Testis (tissue), 3 donors: ENCODE results near the gene PPM1F. TPM values are rescaled to one million over a fixed set of nuclear protein-coding genes. Genes with fewer than 3 reads are reported as not detected.
"Not testable (repeated sequence)": the region's sequence is repeated elsewhere in the genome, so short reads cannot be mapped to it uniquely, and the experiment has no call there.

Source experiments
- DNase-seq: peaks from one replicate; pipeline ENCODE4 v3.0.0-alpha.2; 2019
- H3K27ac ChIP-seq, 2 donors: fragments of 200-600 bp; sonication (generic); one replicate each; pipeline ENCODE4 v1.5.1; 2019
- H3K27me3 ChIP-seq: fragments of 200-600 bp; sonication (generic); one replicate; pipeline ENCODE4 v1.5.1; 2019
- H3K36me3 ChIP-seq: fragments of 200-600 bp; sonication (generic); one replicate; pipeline ENCODE4 v1.5.1; 2017; ENCODE audit warnings: low read depth; ENCODE audit errors: missing control alignments
- H3K4me1 ChIP-seq: fragments of 200-600 bp; sonication (generic); one replicate; pipeline ENCODE4 v1.5.1; 2019
- H3K4me3 ChIP-seq, 2 donors: fragments of 200-600 bp; sonication (generic); one replicate each; pipeline ENCODE4 v1.5.1; 2017 to 2019
- H3K9me3 ChIP-seq: fragments of 200-600 bp; sonication (generic); one replicate; pipeline ENCODE4 v1.5.1; 2017
- POLR2A ChIP-seq: fragments of 450-650 bp; IDR thresholded peaks from one replicate; pipeline ENCODE4 v1.6.1; 2017; ENCODE audit warnings: antibody characterized with exemption, mild to moderate bottlenecking, moderate library complexity
- WGBS, 2 donors: methylation state at CpG; one replicate each; pipeline ENCODE4 v1.1.5; 2018; 5-methylcytosine and 5-hydroxymethylcytosine counted together
- intact Hi-C: fragments of 100-400 bp; cut with DNase I; formaldehyde crosslinking; loops from one replicate; pipeline ENCODE4 v1.15.1; 2023; ENCODE audit warnings: low total_unique reads
- polyA plus RNA-seq: library from polyadenylated mRNA; stranded (reverse); fragments of 350-450 nt; fragmentation: Illumina TruSeq; extraction: RNeasy Lipid Tissue Mini Kit (QIAGEN cat#74804); gene quantifications from one replicate; pipeline ENCODE4 v1.2.3, GENCODE V29; 2014; ENCODE audit warnings: low read depth, low replicate concordance; ENCODE audit not compliant: insufficient read depth
- total RNA-seq, 2 donors: library from RNA; depleted of rRNA; stranded (reverse); fragments of >200 nt; gene quantifications; one replicate each; pipeline ENCODE4 v1.2.3, GENCODE V29; 2016
- TF ChIP-seq, protein P1 (sequence below), 3 experiments: fragments of 450-650 bp in 2 of 3; fragments of 200-600 bp in 1 of 3; sonication (generic) in 1 of 3; IDR thresholded peaks; one replicate each; pipeline ENCODE4 v1.5.1; 2016 to 2019; ENCODE audit warnings: antibody characterized with exemption in 3 of 3, mild to moderate bottlenecking in 2 of 3, moderate library complexity in 1 of 3

Gene PPM1F
- total and polyA plus RNA-seq, 3 donors from 2014 or later, result 17.4 to 22.7 (median 22.4) TPM

DNA sequence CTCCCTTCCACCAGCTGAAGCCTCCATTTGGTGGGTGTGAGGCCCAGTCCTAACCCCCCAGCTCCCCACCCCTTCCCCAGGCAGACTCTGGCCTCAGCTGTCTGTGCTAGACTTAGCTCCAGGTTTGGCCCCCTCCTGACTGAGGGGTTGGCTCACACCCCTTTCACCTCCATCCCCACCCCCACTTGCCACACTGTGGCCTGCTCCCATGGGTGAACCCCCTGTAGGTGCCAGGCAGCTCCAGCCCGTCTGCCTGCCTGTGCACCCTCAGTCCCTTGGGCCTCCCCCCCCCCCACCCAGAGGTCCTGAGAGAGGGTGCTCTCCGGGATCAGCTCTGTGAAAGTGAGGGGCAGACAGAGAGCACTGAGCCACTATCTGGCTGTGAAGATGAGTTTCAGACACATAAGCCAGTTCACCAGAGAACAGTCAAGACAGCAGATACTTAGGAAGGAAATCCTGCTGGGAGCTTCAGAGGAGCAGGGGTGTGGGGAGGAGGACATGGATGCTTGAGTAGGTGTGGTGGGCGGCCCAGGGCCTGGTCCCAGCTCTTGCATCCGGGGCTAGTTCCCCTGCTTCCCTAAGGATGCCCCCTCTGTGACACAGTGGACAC, 36.2 kb downstream of the PPM1F start:
- TF ChIP-seq POLR2A, result no peak
- TF ChIP-seq, protein P1, sequence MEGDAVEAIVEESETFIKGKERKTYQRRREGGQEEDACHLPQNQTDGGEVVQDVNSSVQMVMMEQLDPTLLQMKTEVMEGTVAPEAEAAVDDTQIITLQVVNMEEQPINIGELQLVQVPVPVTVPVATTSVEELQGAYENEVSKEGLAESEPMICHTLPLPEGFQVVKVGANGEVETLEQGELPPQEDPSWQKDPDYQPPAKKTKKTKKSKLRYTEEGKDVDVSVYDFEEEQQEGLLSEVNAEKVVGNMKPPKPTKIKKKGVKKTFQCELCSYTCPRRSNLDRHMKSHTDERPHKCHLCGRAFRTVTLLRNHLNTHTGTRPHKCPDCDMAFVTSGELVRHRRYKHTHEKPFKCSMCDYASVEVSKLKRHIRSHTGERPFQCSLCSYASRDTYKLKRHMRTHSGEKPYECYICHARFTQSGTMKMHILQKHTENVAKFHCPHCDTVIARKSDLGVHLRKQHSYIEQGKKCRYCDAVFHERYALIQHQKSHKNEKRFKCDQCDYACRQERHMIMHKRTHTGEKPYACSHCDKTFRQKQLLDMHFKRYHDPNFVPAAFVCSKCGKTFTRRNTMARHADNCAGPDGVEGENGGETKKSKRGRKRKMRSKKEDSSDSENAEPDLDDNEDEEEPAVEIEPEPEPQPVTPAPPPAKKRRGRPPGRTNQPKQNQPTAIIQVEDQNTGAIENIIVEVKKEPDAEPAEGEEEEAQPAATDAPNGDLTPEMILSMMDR (IDR thresholded peaks at IDR 0.05), result no peak
- no peak for DNase-seq
- Histone ChIP-seq H3K9me3 (no peaks in the 10 kb centered on the region), H3K27ac (peak overlapping the region; percentile 44 to 53), H3K27me3 (no peaks in the 10 kb centered on the region), H3K4me1 (peaks cover 26% of the 10 kb centered on the region), H3K36me3 (no peaks in the 10 kb centered on the region), H3K4me3 (no peak overlapping the region)
- intact Hi-C loops, result no loop called here
- 67 to 70% methylated on average over 2 to 4 of the region's 4 CpGs for WGBS, 2 donors

DNA sequence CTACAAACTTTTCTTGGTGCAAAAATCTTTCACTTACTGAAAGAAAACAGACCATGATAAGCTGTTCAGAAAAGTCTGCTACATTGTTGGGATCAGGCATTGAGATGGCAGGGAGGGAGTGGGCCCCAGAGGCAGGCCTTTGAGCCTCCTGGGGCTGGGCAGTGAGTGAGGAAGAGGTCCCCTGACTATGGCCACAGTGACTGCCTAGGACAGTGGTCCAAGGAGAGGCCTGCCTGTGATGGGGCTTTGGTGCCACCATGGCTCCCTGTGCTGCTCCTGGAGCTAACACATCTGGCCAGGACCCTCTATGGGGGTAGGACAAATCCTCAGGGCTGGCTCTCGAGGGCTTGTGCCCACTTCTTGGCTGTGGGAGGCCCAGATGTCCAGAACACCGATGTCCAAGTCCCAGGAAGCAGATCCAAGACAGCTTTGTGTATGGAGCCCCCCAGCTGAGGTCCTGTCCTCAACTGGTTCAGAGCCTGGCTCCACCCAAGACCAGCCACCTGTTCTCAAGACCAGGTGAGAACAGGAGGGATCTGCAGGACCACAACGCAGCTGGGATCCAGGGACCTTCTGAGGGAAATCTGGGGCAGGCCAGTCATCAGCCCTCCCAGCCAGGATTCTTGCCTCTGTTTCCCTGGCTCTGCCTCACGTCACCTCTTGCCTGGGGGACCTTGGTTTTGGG, 36.9 kb downstream of the PPM1F start:
- Histone ChIP-seq H3K9me3 (no peaks in the 10 kb centered on the region), H3K36me3 (no peaks in the 10 kb centered on the region), H3K4me1 (peaks cover 26% of the 10 kb centered on the region), H3K27ac (peak overlapping the region; percentile 44 to 53), H3K27me3 (no peaks in the 10 kb centered on the region), H3K4me3 (no peak overlapping the region)
- TF ChIP-seq POLR2A, result no peak
- TF ChIP-seq, protein P1 (IDR thresholded peaks at IDR 0.05), result no peak
- 60 to 79% methylated on average over 1 to 4 of the region's 4 CpGs for WGBS, 2 donors
- no peak for DNase-seq
- intact Hi-C loops, result no loop called here

DNA sequence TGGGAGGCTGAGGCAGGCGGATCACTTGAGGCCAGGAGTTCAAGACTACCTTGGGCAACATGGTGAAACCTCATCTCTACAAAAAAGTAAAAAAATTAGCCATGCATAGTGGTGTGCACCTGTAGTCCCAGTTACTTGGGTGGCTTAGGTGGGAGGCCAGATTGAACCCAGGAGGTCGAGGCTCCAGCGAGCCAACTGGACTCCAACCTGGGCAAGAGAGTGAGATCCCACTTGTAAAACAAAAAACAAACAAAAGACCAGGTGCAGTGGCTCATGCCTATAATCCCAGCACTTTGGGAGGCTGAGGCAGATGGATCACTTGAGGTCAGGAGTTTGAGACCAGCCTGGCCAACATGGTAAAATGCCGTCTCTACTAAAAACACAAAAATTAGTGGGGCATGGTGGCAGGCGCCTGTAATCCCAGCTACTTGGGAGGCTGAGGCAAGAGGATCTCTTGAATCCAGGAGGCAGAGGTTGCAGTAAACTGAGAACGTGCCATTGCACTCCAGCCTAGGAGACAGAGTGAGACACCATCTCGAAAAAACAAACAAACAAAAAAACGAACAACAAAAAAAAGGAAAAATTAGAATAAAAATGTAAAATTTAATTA, 38.5 kb downstream of the PPM1F start:
- DNase-seq, H3K27me3 ChIP-seq, H3K4me3 ChIP-seq, H3K36me3 ChIP-seq, H3K27ac ChIP-seq, H3K9me3 ChIP-seq, intact Hi-C loops: not testable (repeated sequence)
- 87 to 97% methylated on average over 8 of the region's 8 CpGs for WGBS, 2 donors
- peaks cover 26% of the 10 kb centered on the region for H3K4me1 ChIP-seq

DNA sequence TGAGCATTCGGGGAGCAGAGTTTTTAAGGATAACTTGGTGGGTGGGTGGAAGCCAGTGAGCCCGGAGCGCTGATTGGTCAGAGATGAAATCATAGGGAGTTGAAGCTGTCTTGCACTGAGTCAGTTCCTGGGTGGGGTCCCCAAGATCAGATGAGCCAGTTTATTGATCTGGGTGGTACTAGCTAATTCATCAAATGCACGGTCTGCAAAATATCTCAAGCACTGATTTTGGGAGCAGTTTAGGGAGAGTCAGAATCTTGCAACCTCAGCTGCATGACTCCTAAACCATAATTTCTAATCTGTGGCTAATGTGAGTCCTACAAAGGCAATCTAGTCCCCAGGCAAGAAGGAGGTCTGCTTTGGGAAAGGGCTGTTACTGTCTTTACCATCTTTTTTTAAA, 42.3 kb downstream of the PPM1F start:
- H3K36me3 ChIP-seq, H3K4me3 ChIP-seq, H3K27me3 ChIP-seq, H3K4me1 ChIP-seq, H3K9me3 ChIP-seq, intact Hi-C loops, H3K27ac ChIP-seq, DNase-seq: not testable (repeated sequence)
- 96 to 100% methylated on average over 4 of the region's 4 CpGs for WGBS, 2 donors

DNA sequence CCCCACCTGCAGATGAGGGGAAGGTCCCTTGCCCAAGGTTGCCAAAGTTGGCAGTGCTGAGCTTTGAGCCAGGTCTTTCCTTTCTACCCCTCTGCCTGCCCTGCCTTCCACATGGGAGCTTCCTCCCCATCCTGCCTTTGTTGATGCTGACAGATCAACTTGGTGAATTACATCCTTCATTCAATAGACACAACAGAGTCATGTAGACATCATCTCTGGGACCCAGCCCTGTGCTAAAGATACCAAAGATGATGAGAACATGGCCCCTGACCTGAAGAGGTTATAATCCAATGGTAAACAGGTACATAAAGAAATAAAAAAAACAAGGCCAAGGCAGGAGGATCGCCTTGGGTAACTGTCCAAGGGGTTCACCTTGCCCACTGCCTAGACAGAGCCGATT, 42.8 kb downstream of the PPM1F start:
- H3K27me3 ChIP-seq, result no peaks in the 10 kb centered on the region
- TF ChIP-seq POLR2A, result no peak
- TF ChIP-seq, protein P1 (IDR thresholded peaks at IDR 0.05), result no peak
- peaks cover under 1% of the 10 kb centered on the region for H3K4me1 ChIP-seq
- H3K4me3 ChIP-seq, result no peak overlapping the region
- 92 to 100% methylated on average over 2 of the region's 2 CpGs for WGBS, 2 donors
- DNase-seq, result no peak
- H3K36me3 ChIP-seq, result no peaks in the 10 kb centered on the region
- H3K9me3 ChIP-seq, result no peaks in the 10 kb centered on the region
- intact Hi-C loops, result no loop called here
- no peak overlapping the region for H3K27ac ChIP-seq
